Measurements from ENCODE around the gene PTGER2.

The PTGER2 gene

GRCh38 chr14:52348279-52348678 lies 34.2 kb downstream of the PTGER2 start:
- DNase-seq (ENCODE audit: low read depth), result peak; percentile 54
- no peak for TF ChIP-seq CTCF (conservative IDR thresholded peaks at IDR 0.05; ENCODE audit: control insufficient read depth, insufficient read depth, low read depth, low read length)
- H3K4me3 ChIP-seq (ENCODE audit: control insufficient read depth, low read depth, low read length), result no peak overlapping the region

GRCh38 chr14:52348776-52349175 lies 34.7 kb downstream of the PTGER2 start:
- DNase-seq (ENCODE audit: low read depth), result peak; percentile 68
- TF ChIP-seq CTCF (conservative IDR thresholded peaks at IDR 0.05; ENCODE audit: control insufficient read depth, insufficient read depth, low read depth, low read length), result no peak
- no peak overlapping the region for H3K4me3 ChIP-seq (ENCODE audit: control insufficient read depth, low read depth, low read length)

GRCh38 chr14:52349731-52350130 lies 35.6 kb downstream of the PTGER2 start:
- DNase-seq (ENCODE audit: low read depth), result peak; percentile 38
- H3K4me3 ChIP-seq (ENCODE audit: control insufficient read depth, low read depth, low read length), result no peak overlapping the region
- TF ChIP-seq CTCF (conservative IDR thresholded peaks at IDR 0.05; ENCODE audit: control insufficient read depth, insufficient read depth, low read depth, low read length), result no peak

- TF ChIP-seq CTCF (conservative IDR thresholded peaks at IDR 0.05; ENCODE audit: control insufficient read depth, insufficient read depth, low read depth, low read length), result no peak
- no peak overlapping the region for H3K4me3 ChIP-seq (ENCODE audit: control insufficient read depth, low read depth, low read length)
- no peak for DNase-seq (ENCODE audit: low read depth)
Measured at GRCh38 chr14:52350445-52350844, 36.3 kb downstream of the PTGER2 start.

- DNase-seq (ENCODE audit: low read depth), result peak; percentile 87
- TF ChIP-seq CTCF (conservative IDR thresholded peaks at IDR 0.05; ENCODE audit: control insufficient read depth, insufficient read depth, low read depth, low read length), result no peak
- no peak overlapping the region for H3K4me3 ChIP-seq (ENCODE audit: control insufficient read depth, low read depth, low read length)
Measured at GRCh38 chr14:52351233-52352060, 37.3 kb downstream of the PTGER2 start.

- H3K4me3 ChIP-seq (ENCODE audit: control insufficient read depth, low read depth, low read length), result no peak overlapping the region
- peak; percentile 67 for DNase-seq (ENCODE audit: low read depth)
- TF ChIP-seq CTCF (conservative IDR thresholded peaks at IDR 0.05; ENCODE audit: control insufficient read depth, insufficient read depth, low read depth, low read length), result no peak
Measured at GRCh38 chr14:52352061-52352491, 38.0 kb downstream of the PTGER2 start.

Data from fibroblast of mammary gland (primary cell).